ES-I3 (cell line): ENCODE data around the gene ZNF747.

Experiments used
- H3K36me3 ChIP-seq: 2 replicates; pipeline ENCODE4 v1.6.1; 2013; ENCODE audit warnings: mild to moderate bottlenecking, low read length, control low read depth, moderate library complexity; ENCODE audit not compliant: insufficient read depth
- H3K4me1 ChIP-seq: 2 replicates; pipeline ENCODE4 v1.6.1; 2013; ENCODE audit warnings: mild to moderate bottlenecking, control low read depth, low read length; ENCODE audit not compliant: insufficient read depth
- H3K9ac ChIP-seq: 2 replicates; pipeline ENCODE4 v1.6.1; 2013; ENCODE audit warnings: low read depth, mild to moderate bottlenecking, low read length, moderate library complexity
- H3K9me3 ChIP-seq: 2 replicates; pipeline ENCODE4 v1.6.1; 2013; ENCODE audit warnings: mild to moderate bottlenecking, low read length, moderate library complexity; ENCODE audit not compliant: control insufficient read depth, insufficient read depth

Gene ZNF747

GRCh38 chr16:30565984-30566383 lies 31.3 kb upstream of the ZNF747 start:
- no peak overlapping the region for H3K9ac ChIP-seq
- peaks cover 5% of the 10 kb centered on the region; the same call in 1 of the 2 replicates for H3K4me1 ChIP-seq
- no peaks in the 10 kb centered on the region for H3K36me3 ChIP-seq
- no peaks in the 10 kb centered on the region for H3K9me3 ChIP-seq

DNA sequence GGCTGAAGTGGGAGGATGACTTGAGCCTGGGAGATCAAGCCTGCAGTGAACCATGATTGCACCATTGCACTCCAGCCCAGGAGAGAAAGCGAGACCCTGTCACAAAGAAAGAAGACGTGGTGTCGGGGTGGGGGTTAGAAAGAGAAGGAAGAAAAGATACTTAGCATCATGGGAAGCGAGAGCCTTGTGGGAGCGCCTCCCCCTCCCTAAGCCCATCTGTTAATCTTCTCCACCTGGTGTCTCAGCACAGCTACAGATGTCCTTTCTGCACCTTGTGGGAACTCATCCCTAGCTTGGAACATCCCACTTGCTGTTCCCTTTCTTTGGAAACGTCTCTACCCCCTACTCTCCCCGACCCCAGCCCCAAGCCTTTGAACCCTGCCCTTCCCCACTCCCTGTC lies 30.9 kb upstream of the ZNF747 start:
- H3K4me1 ChIP-seq: peaks cover 5% of the 10 kb centered on the region; the same call in 1 of the 2 replicates
- no peaks in the 10 kb centered on the region for H3K9me3 ChIP-seq
- no peak overlapping the region for H3K9ac ChIP-seq

GRCh38 chr16:30562021-30562420 lies 27.4 kb upstream of the ZNF747 start:
- Histone ChIP-seq H3K36me3 (no peaks in the 10 kb centered on the region), H3K4me1 (no peaks in the 10 kb centered on the region), H3K9ac (no peak overlapping the region), H3K9me3 (no peaks in the 10 kb centered on the region)

More for the DNA sequence above, 30.9 kb upstream of the ZNF747 start:
- H3K36me3 ChIP-seq: no peaks in the 10 kb centered on the region

DNA sequence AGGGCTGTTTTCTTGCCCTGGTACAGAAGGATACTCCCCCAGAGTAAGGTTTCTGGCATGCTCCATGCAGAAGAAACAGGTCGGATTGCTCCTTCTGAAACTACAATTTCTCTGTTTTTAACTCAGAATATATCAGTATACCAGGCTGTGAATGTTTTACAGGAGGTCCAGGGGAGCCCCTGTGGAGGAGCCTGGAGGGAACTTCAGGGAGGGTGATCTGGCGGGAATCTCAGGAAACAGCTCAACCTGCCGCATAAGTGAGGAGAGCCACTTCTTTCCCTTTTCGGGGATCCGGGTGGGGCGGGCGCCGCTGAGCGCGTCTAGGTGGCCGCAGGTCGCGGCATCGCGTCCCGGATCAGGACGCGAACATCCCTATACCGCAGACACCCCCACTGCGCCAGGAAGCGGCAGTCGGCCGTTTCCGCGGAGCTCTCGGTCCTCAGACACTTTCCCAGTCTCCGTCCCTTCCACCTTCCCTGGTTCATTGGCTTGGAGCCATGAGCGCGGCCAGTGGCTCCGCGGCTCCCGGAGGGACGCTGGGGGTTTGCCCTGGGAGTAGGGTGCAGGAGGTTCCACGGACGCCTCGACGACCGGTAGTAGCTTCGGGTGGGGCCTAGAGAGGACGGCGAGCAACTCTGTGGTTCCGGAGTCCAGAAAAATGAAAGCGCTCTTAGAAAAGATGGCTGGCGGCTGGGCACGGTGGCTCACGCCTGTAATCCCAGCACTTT lies 26.6 kb upstream of the ZNF747 start:
- Histone ChIP-seq H3K9ac (peak overlapping the region; percentile 24; the same call in 1 of the 2 replicates), H3K9me3 (no peaks in the 10 kb centered on the region), H3K36me3 (no peaks in the 10 kb centered on the region), H3K4me1 (no peaks in the 10 kb centered on the region)

- H3K9me3 ChIP-seq: no peaks in the 10 kb centered on the region
- H3K4me1 ChIP-seq: no peaks in the 10 kb centered on the region
- H3K36me3 ChIP-seq: no peaks in the 10 kb centered on the region; the same call in 1 of the 2 replicates
- no peak overlapping the region for H3K9ac ChIP-seq
Observed at GRCh38 chr16:30559690-30560089, 25.0 kb upstream of the ZNF747 start.

DNA sequence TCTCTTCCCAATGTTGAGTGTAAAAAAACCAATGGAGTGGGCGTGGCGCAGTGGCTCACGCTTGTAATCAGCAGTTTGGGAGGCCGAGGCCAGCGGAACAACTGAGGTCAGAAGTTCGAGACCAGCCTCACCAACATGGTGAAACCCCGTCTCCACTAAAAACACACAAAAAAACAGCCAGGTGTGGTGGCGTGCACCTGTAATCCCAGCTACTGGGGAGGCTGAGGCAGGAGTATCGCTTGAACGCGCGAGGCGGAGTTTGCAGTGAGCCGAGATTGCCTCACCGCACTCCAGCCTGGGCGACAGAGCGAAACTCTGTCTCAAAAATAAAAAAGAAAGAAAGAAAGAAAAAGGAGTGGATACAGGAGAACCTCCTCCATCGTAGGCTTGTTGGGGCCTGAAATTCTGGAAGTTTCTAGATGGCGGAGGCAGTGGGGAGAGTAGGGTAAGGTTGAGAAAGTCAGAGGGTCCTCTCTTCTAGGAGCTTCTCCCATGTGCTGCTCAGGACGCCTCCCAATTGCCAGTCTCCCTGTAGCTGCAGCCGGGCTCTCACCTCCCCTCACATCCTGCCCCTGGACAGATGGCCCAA lies 24.2 kb upstream of the ZNF747 start:
- H3K9me3 ChIP-seq: no peaks in the 10 kb centered on the region
- H3K36me3 ChIP-seq: no peaks in the 10 kb centered on the region; the same call in 1 of the 2 replicates
- no peaks in the 10 kb centered on the region for H3K4me1 ChIP-seq
- peak overlapping the region; percentile 79 for H3K9ac ChIP-seq

DNA sequence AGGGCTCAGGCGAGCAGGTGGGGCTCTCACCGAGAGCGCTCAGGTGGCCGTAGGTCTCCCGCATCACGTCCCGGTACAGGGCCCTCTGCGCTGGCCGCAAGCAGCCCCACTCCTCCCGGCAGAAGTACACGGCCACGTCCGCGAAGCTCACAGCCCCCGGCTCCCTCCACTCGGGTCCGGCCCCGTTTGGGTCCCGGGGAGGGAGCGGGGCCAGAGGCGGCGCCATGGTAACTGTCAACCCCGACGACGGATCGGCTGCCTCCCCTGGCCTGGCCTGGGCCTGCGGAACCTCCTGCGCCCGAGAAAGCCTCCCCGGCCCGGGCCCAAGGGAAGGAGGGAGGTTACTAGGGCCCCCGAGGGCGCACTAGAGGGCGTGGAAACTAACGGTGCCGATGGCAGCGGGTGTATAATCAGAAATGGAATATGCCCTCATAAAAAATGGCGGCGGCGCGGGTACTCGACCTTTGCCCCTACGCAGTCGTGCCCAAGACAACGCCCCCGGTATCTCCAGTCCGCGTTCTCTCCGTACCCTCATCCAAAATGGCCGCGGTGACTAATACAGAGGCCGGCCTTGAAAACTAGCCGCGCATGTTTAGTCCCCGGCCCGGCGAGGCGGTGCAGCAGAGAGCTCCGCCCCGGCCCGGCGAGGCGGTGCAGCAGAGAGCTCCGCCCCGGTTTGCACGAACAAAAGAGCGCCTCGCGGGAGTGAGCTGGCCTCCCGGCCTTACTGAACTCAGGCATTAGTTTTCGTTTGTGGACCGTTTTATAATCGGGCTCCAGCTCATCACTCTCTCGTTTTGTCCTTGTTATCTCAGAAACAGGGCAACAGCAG lies 23.5 kb upstream of the ZNF747 start, which contains the start of gene ZNF764:
TSS of gene ZNF764 (minus strand) at position 418 of the 832 bp plus-strand sequence. CDS start at position 226, 192 bp downstream.
- H3K9me3 ChIP-seq: no peaks in the 10 kb centered on the region
- no peaks in the 10 kb centered on the region; the same call in 1 of the 2 replicates for H3K36me3 ChIP-seq
- no peaks in the 10 kb centered on the region for H3K4me1 ChIP-seq
- peak within 1 kb of the TSS; percentile 79 for H3K9ac ChIP-seq

DNA sequence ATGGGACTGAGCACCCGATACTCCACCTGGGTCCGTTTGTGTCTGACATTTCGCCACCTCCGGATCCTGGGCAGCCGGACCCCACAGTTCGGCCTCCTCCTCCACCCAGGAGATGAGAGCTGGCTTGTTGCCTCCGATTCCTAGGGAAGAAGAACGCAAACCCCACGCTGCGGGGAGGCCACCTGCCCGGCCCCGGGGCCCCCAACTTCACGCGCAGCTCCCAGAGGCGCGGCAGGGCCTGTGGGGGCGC lies 23.0 kb upstream of the ZNF747 start:
- Histone ChIP-seq H3K9ac (peak overlapping the region; percentile 79), H3K4me1 (no peaks in the 10 kb centered on the region), H3K36me3 (no peaks in the 10 kb centered on the region; the same call in 1 of the 2 replicates), H3K9me3 (no peaks in the 10 kb centered on the region)

DNA sequence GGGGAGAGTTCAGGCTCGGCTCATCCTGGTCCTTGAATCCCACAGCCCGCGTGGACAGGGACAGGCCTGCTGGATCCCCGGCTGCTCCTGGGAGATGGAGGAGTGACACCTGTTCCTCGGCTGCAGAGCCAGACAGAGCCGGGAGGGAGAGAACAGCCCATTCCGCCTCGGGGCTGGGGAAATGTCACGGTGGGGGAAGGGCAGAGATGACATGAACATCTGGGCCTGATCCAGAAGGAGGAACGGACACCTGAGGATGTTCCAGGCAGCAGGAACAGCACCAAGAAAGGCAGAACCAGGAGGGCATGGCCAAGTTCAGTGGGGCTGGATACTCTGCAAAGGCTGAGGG lies 21.4 kb upstream of the ZNF747 start:
- Histone ChIP-seq H3K4me1 (no peaks in the 10 kb centered on the region), H3K9ac (no peak overlapping the region), H3K36me3 (no peaks in the 10 kb centered on the region; the same call in 1 of the 2 replicates), H3K9me3 (no peaks in the 10 kb centered on the region)

GRCh38 chr16:30555315-30556124 lies 20.9 kb upstream of the ZNF747 start:
- Histone ChIP-seq H3K36me3 (no peaks in the 10 kb centered on the region; the same call in 1 of the 2 replicates), H3K9me3 (no peaks in the 10 kb centered on the region), H3K4me1 (no peaks in the 10 kb centered on the region), H3K9ac (no peak overlapping the region)

GRCh38 chr16:30554557-30555314 lies 20.1 kb upstream of the ZNF747 start:
- no peak overlapping the region for H3K9ac ChIP-seq
- no peaks in the 10 kb centered on the region for H3K9me3 ChIP-seq
- no peaks in the 10 kb centered on the region; the same call in 1 of the 2 replicates for H3K36me3 ChIP-seq
- no peaks in the 10 kb centered on the region for H3K4me1 ChIP-seq

GRCh38 chr16:30553393-30553899 lies 18.8 kb upstream of the ZNF747 start:
- Histone ChIP-seq H3K4me1 (peaks cover 9% of the 10 kb centered on the region), H3K36me3 (no peaks in the 10 kb centered on the region; the same call in 1 of the 2 replicates), H3K9me3 (no peaks in the 10 kb centered on the region), H3K9ac (no peak overlapping the region)

DNA sequence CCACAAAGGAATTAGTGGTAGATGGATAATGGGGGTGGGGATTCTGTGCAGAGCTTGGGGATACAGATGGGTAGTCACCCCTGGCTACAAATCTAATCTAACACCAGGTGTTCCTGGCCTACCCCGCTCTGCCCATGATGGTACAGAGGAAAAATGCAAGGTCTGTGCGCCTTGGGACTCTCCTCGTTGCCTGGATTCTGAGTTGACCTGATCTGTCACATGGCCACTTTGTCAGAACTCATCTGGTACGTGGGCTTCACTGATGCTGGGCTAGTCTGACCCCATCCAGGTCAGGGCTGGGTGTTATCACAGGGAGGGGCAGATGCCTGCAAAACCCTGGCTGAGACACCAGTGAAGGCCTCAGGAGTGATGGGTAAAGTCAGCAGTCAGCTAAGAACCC lies 18.3 kb upstream of the ZNF747 start:
- Histone ChIP-seq H3K9ac (no peak overlapping the region), H3K9me3 (no peaks in the 10 kb centered on the region), H3K36me3 (no peaks in the 10 kb centered on the region; the same call in 1 of the 2 replicates), H3K4me1 (peaks cover 11% of the 10 kb centered on the region)
